Left lobe of liver (tissue), 2 donors: ENCODE measurements around the gene MYO3A. TPM values are rescaled to one million over a fixed set of nuclear protein-coding genes. Genes with fewer than 3 reads are reported as not detected.

ENCODE experiments used
- ATAC-seq: fragments of 200-7000 bp; cut with Tn5 transposase; one replicate; pipeline ENCODE4 v1.9.1; 2020; ENCODE audit warnings: mild to moderate bottlenecking, moderate library complexity
- DNase-seq: peaks from one replicate; pipeline ENCODE4 v3.0.0-alpha.2; 2020; ENCODE audit warnings: low spot score
- total RNA-seq: library from RNA; stranded (reverse); gene quantifications from one replicate; pipeline ENCODE4 v1.2.1, GENCODE V29; 2021
- donor health status: DM: no; HTN: no; CAD: no; lungs with moderate emphysema.
- donor health status: DM: no; HTN: yes; CAD: no.

The MYO3A gene
- total RNA-seq, 1 donor from 2014 or later, result 0.10 TPM

DNA sequence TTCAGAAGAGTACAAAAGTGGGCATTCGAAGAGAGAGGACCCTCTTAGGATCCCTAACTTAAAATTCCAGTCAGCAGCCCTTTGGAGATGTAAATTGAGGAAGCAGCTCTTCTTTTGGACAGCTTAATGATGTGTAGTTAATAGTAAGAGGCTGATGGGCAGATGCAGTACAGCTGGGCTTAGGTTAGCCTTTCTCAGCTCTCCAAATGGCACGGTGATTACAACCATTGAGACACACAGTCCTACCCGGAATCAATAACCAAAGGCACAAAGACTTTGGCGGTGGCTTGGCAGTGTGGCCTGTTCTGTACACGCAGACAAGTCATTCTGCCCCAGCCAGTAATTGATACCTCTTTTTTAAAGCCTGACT lies 309.3 kb downstream of the MYO3A start:
- ATAC-seq, result no peak
- no peak for DNase-seq

DNA sequence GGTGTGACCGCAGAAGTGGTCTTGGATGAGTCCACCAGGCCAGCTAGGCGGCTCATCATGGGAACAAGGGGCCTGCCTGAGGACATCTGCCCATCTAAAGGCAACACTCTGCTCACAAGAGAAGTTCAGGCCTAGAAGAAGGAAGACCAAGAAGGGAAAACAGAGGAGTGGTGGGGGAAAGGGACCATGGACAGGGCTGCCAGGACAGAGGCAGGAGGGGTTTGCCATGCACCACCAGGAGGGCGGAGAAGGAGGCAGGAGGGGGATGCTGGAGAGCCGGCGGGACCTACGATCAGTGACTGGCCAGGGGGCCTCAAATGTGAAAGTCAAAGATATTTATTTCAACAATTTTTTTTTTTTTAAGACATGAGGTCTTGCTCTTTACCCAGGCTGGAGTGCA lies 315.7 kb downstream of the MYO3A start:
- DNase-seq (no peak), ATAC-seq (no peak)

DNA sequence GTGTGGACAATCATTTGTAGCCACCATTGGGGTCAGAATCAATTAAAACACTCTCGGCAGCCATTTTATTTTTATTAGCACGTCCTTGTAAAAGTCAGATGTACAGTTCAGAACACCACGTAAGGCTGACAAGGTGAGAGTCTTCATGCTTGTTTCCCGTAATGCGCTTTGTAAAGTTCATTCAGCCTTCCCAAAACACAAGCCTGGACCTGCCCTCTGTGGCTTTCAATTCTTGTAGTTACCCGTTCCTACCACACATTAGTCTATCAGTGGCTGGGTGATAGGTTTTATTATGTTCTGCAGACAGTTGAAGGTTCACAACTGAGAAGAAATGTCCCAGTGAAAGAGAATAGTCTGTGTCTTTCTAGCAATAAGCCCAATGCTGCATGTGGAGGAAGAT lies 317.9 kb downstream of the MYO3A start:
- DNase-seq (no peak), ATAC-seq (no peak)

DNA sequence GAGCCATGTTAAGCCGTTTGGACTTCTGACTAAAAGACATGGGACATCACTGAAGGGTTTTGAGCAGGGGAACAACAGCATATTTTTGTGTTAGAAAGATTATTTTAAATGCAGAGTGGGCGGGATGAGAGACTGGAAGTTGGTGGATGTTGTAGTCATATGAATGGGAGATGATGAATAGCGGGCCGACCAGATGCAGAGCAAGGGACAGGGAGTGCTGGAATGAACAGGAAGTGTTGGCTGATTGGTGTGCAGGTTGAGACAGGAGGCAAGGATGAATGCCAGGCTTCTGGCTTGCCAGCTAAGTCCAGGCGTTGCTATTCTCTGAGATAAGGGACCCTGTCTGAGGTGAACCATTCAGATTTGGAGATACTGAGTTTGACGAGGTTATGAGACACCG lies 320.6 kb downstream of the MYO3A start:
- no peak for ATAC-seq
- no peak for DNase-seq

DNA sequence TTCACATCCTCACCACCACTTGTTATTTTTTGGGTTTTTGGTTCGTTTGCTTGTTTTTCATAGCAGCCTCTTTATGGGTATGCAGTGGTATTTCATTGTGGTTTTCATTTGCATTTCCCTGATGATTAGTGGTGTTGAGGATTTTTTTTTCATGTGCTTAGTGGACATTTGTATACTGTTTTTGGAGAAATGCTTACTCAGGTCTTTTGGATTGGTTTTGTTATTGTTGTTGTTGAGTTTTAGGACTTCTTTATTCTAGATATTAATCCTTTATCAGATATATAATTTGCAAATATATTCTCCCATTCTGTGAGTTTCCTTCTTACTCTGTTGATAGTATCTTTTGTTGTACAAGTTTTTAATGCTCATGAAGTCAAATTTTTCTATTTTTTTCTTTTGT lies 325.3 kb downstream of the MYO3A start:
- DNase-seq, result no peak
- ATAC-seq, result no peak
